ENCODE data around the gene NPLOC4.

NPLOC4 gene

DNA sequence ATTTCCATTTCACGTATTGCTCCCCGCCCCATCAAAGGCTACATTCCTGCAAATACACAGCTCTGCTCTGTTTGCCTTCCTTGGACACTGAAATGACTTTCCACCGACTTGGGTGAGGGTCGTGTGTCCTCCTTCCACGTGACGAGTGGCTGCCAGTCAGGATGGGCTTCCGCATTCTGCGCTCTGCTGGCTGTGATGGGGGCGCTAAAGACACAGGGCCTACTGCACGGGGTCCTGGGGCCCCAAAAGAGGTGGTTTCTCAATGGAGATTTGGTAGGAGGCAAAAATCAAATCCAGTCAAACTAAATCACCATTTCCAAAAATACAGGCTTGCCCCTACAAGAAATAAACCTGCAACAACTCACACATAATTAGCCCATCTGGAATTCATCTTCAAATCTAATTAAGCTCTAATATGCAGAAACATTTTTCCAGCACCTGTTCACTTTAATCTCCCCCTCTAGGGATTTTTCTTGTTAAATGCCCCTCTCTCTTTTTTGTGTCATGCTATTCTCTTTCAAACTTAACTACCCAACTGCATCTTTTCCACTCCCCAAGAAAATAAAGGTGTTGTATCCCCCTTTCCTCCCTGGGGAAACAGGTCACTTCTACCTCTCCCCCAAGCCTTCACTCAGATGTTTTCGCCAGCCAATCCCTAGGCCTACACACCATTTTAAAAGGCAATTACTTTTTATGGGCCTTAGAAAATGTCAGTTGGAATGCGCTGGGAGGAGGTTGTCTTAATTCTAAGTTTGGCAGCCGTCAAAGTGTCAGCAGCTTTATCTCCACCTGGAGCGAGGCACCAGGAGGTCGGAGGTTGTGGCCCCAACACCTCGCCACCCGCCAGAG is 62.9 kb downstream of the NPLOC4 start:
- TF ChIP-seq, protein P1, sequence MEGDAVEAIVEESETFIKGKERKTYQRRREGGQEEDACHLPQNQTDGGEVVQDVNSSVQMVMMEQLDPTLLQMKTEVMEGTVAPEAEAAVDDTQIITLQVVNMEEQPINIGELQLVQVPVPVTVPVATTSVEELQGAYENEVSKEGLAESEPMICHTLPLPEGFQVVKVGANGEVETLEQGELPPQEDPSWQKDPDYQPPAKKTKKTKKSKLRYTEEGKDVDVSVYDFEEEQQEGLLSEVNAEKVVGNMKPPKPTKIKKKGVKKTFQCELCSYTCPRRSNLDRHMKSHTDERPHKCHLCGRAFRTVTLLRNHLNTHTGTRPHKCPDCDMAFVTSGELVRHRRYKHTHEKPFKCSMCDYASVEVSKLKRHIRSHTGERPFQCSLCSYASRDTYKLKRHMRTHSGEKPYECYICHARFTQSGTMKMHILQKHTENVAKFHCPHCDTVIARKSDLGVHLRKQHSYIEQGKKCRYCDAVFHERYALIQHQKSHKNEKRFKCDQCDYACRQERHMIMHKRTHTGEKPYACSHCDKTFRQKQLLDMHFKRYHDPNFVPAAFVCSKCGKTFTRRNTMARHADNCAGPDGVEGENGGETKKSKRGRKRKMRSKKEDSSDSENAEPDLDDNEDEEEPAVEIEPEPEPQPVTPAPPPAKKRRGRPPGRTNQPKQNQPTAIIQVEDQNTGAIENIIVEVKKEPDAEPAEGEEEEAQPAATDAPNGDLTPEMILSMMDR (conservative IDR thresholded peaks at IDR 0.05; ENCODE audit: low read length) = no peak
- no peak for TF ChIP-seq EZH2phosphoT487 (IDR thresholded peaks at IDR 0.05; ENCODE audit: borderline replicate concordance)
- Histone ChIP-seq H3K27me3 (ENCODE audit: insufficient read depth, low read length, poor library complexity, severe bottlenecking) (no peaks in the 10 kb centered on the region), H3K4me2 (ENCODE audit: low read depth, low read length, poor library complexity, severe bottlenecking) (no peak overlapping the region), H3F3A (ENCODE audit: low read depth) (no peaks in the 10 kb centered on the region), H3K9ac (ENCODE audit: low read depth, low read length, poor library complexity, severe bottlenecking) (no peak overlapping the region), H2AFZ (ENCODE audit: low read length) (no peak overlapping the region), H3K4me3 (ENCODE audit: low read length, poor library complexity, severe bottlenecking) (no peak overlapping the region), H4K20me1 (ENCODE audit: insufficient read depth, low read length, poor library complexity, severe bottlenecking) (no peaks in the 10 kb centered on the region), H3K36me3 (ENCODE audit: insufficient read depth, low read length) (peaks cover 68% of the 10 kb centered on the region; the same call in 1 of the 2 replicates), H3K4me1 (ENCODE audit: insufficient read depth, low read length, poor library complexity, severe bottlenecking) (no peaks in the 10 kb centered on the region), H3K9me2 (replicated peaks; ENCODE audit: low read depth, low read length) (no peaks in the 10 kb centered on the region), H3K9me3 (ENCODE audit: insufficient read depth, low read depth, low read length) (no peaks in the 10 kb centered on the region), H3K79me2 (ENCODE audit: insufficient read depth, low read length) (no peaks in the 10 kb centered on the region)

DNA sequence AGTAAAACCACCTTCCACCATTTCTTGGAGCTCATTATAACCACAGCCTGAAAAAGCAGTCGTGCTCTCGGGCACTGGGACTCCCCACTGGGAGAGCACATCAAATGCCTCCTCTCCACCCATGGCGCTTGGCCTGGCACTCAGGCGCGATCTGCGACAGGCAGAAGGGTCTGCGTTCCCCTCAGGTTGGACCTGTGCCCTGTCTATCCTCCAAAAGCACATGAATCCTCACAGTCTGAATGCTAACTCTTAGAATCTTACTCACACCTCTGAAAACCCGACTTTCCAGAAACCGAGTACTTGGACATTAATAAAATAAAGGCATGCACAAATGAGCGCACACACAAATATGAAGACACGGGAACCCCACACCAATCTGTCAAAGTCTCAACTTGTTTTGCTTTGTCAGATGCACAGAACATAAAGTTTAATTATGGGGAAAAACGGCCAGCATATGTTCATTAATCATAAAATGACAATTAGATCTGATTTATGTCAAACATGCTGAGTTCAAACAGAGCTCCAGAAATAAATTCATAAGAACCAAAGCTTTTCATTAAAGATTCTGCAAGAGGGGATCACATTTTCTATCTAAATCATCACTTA is 64.2 kb downstream of the NPLOC4 start:
- peaks cover 6% of the 10 kb centered on the region for H3K4me1 ChIP-seq (ENCODE audit: insufficient read depth, low read length, poor library complexity, severe bottlenecking)
- no peaks in the 10 kb centered on the region for H3K27me3 ChIP-seq (ENCODE audit: insufficient read depth, low read length, poor library complexity, severe bottlenecking)
- TF ChIP-seq, protein P1 (conservative IDR thresholded peaks at IDR 0.05; ENCODE audit: low read length) = no peak
- no peak for TF ChIP-seq EZH2phosphoT487 (IDR thresholded peaks at IDR 0.05; ENCODE audit: borderline replicate concordance)
- H3K4me3 ChIP-seq (ENCODE audit: low read length, poor library complexity, severe bottlenecking) = no peak overlapping the region
- H3K9me3 ChIP-seq (ENCODE audit: insufficient read depth, low read depth, low read length) = no peaks in the 10 kb centered on the region
- H2AFZ ChIP-seq (ENCODE audit: low read length) = no peak overlapping the region
- no peaks in the 10 kb centered on the region for H3F3A ChIP-seq (ENCODE audit: low read depth)
- peaks cover 77% of the 10 kb centered on the region; the same call in 1 of the 2 replicates for H3K36me3 ChIP-seq (ENCODE audit: insufficient read depth, low read length)
- H3K79me2 ChIP-seq (ENCODE audit: insufficient read depth, low read length) = no peaks in the 10 kb centered on the region
- H3K4me2 ChIP-seq (ENCODE audit: low read depth, low read length, poor library complexity, severe bottlenecking) = no peak overlapping the region
- H4K20me1 ChIP-seq (ENCODE audit: insufficient read depth, low read length, poor library complexity, severe bottlenecking) = no peaks in the 10 kb centered on the region
- no peak overlapping the region for H3K9ac ChIP-seq (ENCODE audit: low read depth, low read length, poor library complexity, severe bottlenecking)
- H3K9me2 ChIP-seq (replicated peaks; ENCODE audit: low read depth, low read length) = no peaks in the 10 kb centered on the region

DNA sequence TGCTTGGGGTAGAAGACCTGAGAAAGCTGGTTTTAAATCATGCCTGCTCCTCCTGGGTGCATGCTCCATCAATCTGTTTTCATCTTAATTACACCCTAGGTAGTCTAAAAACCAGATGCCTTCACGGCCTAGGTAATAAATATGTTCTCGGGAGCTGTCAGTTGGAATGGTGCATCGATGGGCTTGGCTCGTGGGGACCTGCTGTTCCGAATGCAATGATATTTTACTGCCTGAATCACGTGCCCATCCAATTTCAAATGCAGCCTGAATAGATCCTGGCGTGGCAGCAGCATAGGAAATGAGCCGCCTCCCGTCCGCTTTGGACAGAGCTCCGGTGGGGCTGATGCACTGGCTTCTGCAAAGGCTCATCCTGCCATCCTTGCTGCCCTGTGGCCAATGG is 65.9 kb downstream of the NPLOC4 start:
- H3K9me2 ChIP-seq (replicated peaks; ENCODE audit: low read depth, low read length) = no peaks in the 10 kb centered on the region
- H3K27me3 ChIP-seq (ENCODE audit: insufficient read depth, low read length, poor library complexity, severe bottlenecking) = no peaks in the 10 kb centered on the region
- no peak overlapping the region for H3K4me3 ChIP-seq (ENCODE audit: low read length, poor library complexity, severe bottlenecking)
- no peak overlapping the region for H3K4me2 ChIP-seq (ENCODE audit: low read depth, low read length, poor library complexity, severe bottlenecking)
- no peak overlapping the region for H2AFZ ChIP-seq (ENCODE audit: low read length)
- no peaks in the 10 kb centered on the region for H4K20me1 ChIP-seq (ENCODE audit: insufficient read depth, low read length, poor library complexity, severe bottlenecking)
- H3K36me3 ChIP-seq (ENCODE audit: insufficient read depth, low read length) = peaks cover 72% of the 10 kb centered on the region; the same call in 1 of the 2 replicates
- TF ChIP-seq, protein P1 (conservative IDR thresholded peaks at IDR 0.05; ENCODE audit: low read length) = no peak
- no peak overlapping the region for H3K9ac ChIP-seq (ENCODE audit: low read depth, low read length, poor library complexity, severe bottlenecking)
- no peaks in the 10 kb centered on the region for H3K9me3 ChIP-seq (ENCODE audit: insufficient read depth, low read depth, low read length)
- H3F3A ChIP-seq (ENCODE audit: low read depth) = peaks cover 14% of the 10 kb centered on the region
- H3K79me2 ChIP-seq (ENCODE audit: insufficient read depth, low read length) = no peaks in the 10 kb centered on the region
- H3K4me1 ChIP-seq (ENCODE audit: insufficient read depth, low read length, poor library complexity, severe bottlenecking) = peaks cover 23% of the 10 kb centered on the region

Measured in Loucy (cell line).